Measurements from ENCODE around the gene BRD7. TPM values are rescaled to one million over a fixed set of nuclear protein-coding genes. Genes with fewer than 3 reads are reported as not detected.

Gene BRD7
- total RNA-seq, 1 donor from 2014 or later, result 33.2 TPM

DNA sequence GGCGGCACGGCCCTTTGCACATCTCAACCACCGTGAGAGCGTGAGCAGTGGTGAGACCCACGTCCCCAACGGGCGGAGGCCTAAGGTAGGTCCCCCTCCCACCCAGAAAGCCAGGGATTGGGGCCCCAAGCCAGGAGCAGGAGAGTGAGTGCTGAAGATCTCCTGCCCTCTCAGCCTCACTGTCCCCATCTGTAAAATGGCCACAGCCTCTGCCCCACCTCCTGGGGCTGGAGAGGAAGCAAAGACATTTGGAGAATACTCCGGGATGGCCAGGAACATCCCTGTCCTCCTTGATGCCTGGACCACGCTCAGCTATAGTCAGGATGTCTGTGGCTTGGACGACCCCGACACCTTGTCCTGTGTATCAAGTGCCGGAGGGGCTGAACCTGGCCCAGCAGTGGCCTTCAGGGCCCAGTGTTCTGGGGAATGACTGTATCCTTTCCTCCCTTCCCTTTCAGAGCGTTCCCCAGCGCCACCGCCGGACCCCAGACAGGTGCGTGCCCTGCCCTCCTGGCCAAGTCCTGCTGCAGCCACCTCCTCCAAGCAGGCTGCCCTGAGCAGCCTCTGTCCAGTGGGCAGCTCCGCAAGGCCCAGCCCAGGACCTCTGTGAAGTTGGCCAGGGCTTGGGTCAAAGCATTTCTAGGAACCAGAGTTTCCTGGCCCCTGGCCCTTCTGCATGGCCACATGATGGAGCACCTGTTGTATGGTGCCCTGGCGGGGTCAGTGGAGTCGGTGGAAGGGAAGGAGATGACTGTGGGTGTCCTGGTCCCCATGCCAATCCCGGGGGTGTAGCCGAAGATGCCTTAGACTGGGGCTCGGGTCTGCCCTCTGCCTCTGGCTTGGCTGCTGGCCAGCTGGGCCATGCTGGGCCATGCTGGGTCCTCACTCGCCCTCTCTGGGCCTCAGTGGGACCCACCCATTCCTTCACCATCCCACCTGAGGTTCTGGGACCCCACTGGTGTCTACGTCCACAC is 64.0 kb downstream of the BRD7 start:
- TF ChIP-seq, protein P1, sequence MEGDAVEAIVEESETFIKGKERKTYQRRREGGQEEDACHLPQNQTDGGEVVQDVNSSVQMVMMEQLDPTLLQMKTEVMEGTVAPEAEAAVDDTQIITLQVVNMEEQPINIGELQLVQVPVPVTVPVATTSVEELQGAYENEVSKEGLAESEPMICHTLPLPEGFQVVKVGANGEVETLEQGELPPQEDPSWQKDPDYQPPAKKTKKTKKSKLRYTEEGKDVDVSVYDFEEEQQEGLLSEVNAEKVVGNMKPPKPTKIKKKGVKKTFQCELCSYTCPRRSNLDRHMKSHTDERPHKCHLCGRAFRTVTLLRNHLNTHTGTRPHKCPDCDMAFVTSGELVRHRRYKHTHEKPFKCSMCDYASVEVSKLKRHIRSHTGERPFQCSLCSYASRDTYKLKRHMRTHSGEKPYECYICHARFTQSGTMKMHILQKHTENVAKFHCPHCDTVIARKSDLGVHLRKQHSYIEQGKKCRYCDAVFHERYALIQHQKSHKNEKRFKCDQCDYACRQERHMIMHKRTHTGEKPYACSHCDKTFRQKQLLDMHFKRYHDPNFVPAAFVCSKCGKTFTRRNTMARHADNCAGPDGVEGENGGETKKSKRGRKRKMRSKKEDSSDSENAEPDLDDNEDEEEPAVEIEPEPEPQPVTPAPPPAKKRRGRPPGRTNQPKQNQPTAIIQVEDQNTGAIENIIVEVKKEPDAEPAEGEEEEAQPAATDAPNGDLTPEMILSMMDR (IDR thresholded peaks at IDR 0.05; ENCODE audit: insufficient read depth, low read length, severe bottlenecking), result no peak
- FAIRE-seq (no peak), DNase-seq (ENCODE audit: low read depth) (no peak)
- Histone ChIP-seq H3K27me3 (ENCODE audit: control insufficient read depth, insufficient read depth, low read length) (no peaks in the 10 kb centered on the region), H3K4me3 (ENCODE audit: low read depth, low read length) (no peak overlapping the region), H3K36me3 (ENCODE audit: control insufficient read depth, insufficient read depth, low read length) (peaks cover 1% of the 10 kb centered on the region)

GRCh38 chr16:50303605-50304466 is 65.0 kb downstream of the BRD7 start:
- TF ChIP-seq, protein P1 (IDR thresholded peaks at IDR 0.05; ENCODE audit: insufficient read depth, low read length, severe bottlenecking), result no peak
- Histone ChIP-seq H3K27me3 (ENCODE audit: control insufficient read depth, insufficient read depth, low read length) (no peaks in the 10 kb centered on the region), H3K36me3 (ENCODE audit: control insufficient read depth, insufficient read depth, low read length) (peaks cover 1% of the 10 kb centered on the region), H3K4me3 (ENCODE audit: low read depth, low read length) (no peak overlapping the region)
- FAIRE-seq (no peak), DNase-seq (ENCODE audit: low read depth) (no peak)

- Histone ChIP-seq H3K4me3 (ENCODE audit: low read depth, low read length) (no peak overlapping the region), H3K27me3 (ENCODE audit: control insufficient read depth, insufficient read depth, low read length) (no peaks in the 10 kb centered on the region), H3K36me3 (ENCODE audit: control insufficient read depth, insufficient read depth, low read length) (peaks cover 3% of the 10 kb centered on the region)
- DNase-seq (ENCODE audit: low read depth), result no peak
- TF ChIP-seq, protein P1 (IDR thresholded peaks at IDR 0.05; ENCODE audit: insufficient read depth, low read length, severe bottlenecking), result no peak
- FAIRE-seq, result no peak
Measured at GRCh38 chr16:50303041-50303604, 65.7 kb downstream of the BRD7 start.

GRCh38 chr16:50302472-50303005 is 66.2 kb downstream of the BRD7 start:
- H3K27me3 ChIP-seq (ENCODE audit: control insufficient read depth, insufficient read depth, low read length), result no peaks in the 10 kb centered on the region
- DNase-seq (ENCODE audit: low read depth) (no peak), FAIRE-seq (no peak)
- no peak overlapping the region for H3K4me3 ChIP-seq (ENCODE audit: low read depth, low read length)
- TF ChIP-seq, protein P1 (IDR thresholded peaks at IDR 0.05; ENCODE audit: insufficient read depth, low read length, severe bottlenecking), result no peak
- peaks cover 3% of the 10 kb centered on the region for H3K36me3 ChIP-seq (ENCODE audit: control insufficient read depth, insufficient read depth, low read length)

DNA sequence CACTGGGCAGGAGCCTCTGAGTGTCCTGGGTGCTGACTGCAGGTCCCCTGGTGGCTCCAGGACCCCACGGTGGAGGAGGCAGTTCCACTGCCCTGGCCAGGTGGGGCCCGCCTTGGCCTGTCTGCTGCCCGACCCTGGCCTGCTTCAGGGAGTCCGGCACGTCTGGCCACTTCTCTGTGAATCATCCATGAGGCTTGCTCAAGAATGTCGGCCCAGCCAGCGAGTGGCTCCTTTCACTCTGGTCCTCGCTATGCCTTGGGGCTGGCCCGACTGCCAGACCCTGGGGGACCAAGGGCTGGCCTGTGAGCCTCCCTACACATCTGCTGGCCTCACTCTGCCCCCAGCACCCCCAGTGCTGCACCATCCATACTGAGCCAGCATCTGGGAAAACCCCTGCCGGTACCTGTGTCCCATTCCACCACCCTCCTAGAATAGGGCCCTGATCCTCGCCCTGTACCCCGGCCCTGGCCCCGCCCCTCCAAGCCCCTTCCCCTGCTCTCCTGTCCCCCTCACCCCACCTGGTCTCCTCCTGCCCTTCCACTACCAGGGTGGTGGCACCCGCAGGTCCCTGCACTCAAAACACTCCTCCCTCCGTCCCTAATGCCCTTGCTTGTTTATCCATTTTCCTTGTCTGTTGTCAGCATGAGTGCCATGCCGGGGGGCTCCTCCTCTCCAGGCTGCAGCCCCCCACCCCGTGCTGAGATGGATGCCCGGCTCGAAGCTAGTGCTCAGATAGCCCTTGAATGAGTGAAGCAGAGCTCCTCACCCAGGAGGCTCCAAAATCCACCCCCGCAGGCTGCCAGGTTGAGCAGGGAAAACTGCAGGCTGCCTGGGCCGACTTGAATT is 66.9 kb downstream of the BRD7 start:
- Histone ChIP-seq H3K36me3 (ENCODE audit: control insufficient read depth, insufficient read depth, low read length) (peaks cover 3% of the 10 kb centered on the region), H3K27me3 (ENCODE audit: control insufficient read depth, insufficient read depth, low read length) (no peaks in the 10 kb centered on the region), H3K4me3 (ENCODE audit: low read depth, low read length) (no peak overlapping the region)
- no peak for FAIRE-seq
- peak; percentile 56 for DNase-seq (ENCODE audit: low read depth)
- TF ChIP-seq, protein P1 (IDR thresholded peaks at IDR 0.05; ENCODE audit: insufficient read depth, low read length, severe bottlenecking), result no peak
